Activated CD8-positive, alpha-beta memory T cell treated with anti-CD3 and anti-CD28 coated beads, Interleukin-2, amount 50 U/mL, for 48 hours (primary cell): ENCODE measurements around the gene CDH23.

ENCODE experiments used
- DNase-seq: peaks from one replicate; pipeline ENCODE4 v3.0.0-alpha.2; 2020

CDH23 gene

GRCh38 chr10:71517298-71518169 is 120.8 kb downstream of the CDH23 start:
- DNase-seq = no peak

- no peak for DNase-seq
Observed at GRCh38 chr10:71520042-71520441, 123.3 kb downstream of the CDH23 start.

DNA sequence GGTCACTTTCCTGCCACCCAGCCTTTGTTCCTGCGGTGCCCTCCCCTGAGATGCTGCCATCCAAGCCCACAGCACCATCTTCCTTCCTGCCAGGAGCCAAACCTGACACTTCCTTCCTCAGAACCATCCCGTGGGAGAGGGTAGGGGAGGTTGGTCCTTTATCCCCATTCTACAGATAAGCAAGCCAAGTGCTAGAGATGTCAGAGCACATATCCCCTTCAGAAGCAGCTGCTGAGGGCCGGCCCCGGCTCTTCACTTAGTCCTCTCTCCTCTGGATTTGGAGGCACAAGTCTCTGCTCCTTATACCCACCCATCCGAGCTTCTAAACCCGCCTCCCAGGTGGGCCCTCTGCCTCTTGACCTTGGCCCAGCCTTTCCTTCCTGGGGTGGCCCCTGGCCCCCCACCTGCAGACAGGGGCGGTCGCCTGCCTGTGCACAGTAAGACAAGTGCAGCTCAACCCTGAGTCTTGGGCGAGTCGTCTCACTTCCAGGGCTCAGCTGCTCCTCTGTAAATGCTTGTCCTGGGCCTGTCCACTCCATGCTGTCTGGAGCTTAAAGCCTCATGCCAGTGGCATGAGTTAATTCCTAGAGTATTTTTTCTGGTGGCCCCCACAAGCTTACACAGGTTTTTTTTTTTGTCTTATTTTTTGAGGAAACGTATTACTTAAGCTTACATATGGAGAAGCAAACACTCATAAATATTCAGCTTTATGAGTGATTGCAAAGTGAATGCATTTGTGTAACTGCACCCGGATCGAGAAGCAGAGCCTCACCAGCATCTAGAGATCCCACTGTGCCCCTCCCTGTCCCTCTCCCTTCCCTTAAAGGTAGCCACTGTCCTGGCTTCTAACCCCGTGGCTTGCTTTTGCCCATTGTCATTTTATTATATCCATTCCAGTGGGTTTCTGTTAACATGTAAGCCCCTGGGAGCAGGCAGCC is 125.1 kb downstream of the CDH23 start:
- no peak for DNase-seq

DNA sequence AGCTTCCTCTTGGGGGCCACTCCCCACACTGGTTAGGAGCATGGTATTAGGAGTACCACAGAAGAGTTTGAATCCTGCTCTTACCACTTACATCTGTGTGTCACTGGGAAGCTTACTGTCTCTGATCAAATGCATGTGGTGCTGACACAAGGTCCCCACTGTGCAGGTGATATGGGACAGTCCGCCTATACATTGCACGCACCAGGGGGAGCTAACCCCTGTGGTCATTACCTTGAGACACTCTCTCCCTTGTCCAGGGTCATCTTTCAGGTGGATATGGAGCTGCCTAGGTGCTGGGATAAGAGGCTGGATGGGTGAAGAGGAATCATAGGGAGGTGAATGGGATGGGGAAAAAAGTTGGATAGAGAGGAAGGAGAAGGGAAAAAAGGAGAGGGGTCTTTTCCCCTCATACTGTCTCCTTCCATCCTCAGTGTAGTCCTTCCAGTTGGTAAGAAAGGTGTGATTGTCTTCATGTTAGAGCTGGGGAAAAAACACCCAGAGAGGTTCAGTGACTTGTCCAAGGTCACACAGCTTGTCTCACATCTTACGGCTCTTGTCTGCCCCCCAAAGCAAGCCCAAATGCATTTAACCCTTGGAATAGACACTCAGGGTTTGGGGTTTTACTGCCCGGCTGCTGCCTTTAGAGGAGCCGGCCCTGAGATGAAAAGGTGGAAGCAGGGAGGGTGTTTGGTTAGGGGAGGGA is 125.9 kb downstream of the CDH23 start:
- DNase-seq = no peak

DNA sequence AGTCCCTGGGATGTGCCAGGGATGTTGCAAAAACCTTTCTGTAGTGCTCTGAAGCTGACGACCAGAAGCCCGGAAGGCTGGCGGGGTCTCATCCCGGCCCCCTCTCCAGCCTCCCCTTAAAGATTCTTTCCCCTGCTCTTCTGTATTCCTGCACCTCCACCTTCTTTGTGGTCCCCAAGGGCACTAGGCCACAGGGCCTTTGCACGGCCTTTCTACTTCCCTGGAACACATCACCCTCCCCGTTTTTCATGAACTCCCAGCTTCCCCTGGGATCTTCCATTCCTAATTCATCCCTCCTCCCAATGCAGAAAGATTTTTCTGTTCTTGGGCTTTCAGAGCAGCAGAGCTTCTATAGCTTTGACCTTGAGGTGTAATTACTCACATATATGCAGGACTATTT is 127.0 kb downstream of the CDH23 start:
- no peak for DNase-seq

- no peak for DNase-seq
Observed at GRCh38 chr10:71525092-71525491, 128.4 kb downstream of the CDH23 start.

- no peak for DNase-seq
Observed at GRCh38 chr10:71525721-71526120, 129.0 kb downstream of the CDH23 start.

- DNase-seq = no peak
Observed at GRCh38 chr10:71526653-71527052, 129.9 kb downstream of the CDH23 start.

GRCh38 chr10:71527135-71527534 is 130.4 kb downstream of the CDH23 start:
- no peak for DNase-seq

DNA sequence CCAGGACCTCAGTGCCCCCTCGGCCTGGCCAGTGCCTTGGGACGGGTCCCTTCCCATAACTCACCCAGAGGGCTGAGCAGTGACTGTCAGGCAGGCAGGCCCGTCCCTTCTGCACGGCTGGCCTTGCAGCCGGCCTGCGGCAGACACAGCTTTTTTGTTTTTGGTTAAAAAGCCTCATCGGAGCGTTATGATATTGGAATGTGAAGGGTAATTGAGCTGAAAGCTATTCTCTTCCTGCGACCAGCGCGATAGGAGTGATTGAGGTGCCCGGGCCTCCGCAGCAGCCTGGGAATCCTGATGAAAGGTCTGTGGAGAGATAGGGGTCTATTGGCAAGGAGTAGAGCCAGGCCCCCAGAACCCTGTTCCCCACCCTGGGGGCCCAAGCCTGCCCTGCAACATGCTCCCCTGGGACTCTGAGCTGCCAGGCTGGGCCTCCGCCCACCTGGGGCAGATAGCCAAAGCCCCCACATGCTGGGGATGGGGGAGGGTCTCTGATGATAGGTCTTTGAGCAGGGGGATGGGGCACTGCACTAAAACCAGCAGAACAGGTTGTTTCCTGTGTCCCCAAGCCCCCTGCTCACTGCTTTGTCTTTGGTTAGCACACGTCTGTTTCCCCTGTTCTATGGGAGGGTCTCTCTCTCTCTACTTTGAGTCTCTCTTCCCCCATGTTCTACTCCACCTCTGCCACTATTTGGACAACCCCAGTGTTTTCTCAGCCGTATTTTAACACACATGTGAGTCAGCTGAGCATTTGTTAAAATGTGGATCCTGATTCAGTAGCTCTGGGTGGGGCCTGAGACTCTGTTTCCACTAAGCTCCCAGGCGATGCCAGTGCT is 131.9 kb downstream of the CDH23 start:
- DNase-seq = no peak

- no peak for DNase-seq
Observed at GRCh38 chr10:71529207-71529827, 132.6 kb downstream of the CDH23 start.

DNA sequence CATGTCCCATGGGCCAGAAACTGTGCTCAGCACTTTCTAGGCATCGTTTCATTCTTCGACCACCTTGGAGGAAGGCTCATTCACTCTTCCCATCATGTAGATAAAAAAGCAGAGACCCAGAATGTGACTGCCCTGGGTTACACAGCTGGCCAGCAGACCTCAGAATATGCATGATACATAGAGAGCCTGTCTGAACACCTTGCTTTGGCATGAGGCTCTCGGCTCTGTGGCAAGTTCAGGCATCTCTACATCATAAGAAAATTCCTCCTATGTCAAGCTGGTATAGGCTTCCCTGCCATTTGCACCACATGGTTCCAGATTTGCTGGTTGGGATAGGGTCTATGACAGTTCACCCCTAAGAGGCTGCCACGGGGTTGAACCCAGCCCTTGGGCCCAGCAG is 134.1 kb downstream of the CDH23 start:
- DNase-seq = no peak

- DNase-seq = peak; percentile 66
Observed at GRCh38 chr10:71531485-71532446, 135.0 kb downstream of the CDH23 start.

- DNase-seq = no peak
Observed at GRCh38 chr10:71532878-71533277, 136.2 kb downstream of the CDH23 start.

DNA sequence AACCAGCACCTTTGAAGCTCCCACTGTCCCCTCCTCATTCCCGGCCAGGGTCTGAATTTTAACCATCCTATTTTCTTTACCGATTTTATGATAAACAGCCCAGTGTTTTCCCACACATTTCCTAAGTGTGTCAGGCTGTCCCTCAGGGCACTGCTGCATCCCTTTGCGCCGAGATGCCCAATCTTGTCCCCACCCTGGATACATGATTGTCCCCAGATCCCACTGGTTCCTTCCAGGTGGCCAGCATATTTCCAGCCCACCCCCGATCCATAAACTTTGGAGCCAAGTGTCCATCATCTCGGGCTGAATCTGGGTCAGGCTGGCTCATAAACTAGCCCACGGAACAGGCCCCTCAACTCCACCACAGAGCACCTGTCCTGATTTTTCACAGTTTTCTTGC is 137.2 kb downstream of the CDH23 start:
- no peak for DNase-seq

- no peak for DNase-seq
Observed at GRCh38 chr10:71534568-71535194, 138.0 kb downstream of the CDH23 start.

DNA sequence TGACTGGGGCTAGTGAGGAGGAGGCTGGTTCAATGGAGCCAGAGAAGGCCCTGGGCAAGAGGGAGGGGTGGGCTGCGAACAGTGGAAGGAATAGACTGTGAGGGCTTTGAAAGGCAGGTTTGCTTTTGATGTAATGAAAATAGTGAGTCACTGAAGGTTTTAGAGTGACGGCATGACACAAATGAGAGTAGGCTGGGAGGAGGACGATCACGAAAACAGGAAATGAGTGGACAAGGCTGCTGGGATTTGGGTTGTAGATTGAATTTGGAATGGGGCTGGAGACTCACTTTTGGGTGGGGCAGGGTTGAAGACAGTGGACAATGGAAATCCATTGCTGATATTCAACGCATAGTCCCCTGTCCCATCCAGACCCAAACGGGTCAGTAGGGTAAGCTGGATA is 139.6 kb downstream of the CDH23 start:
- DNase-seq = no peak

GRCh38 chr10:71537125-71537524 is 140.4 kb downstream of the CDH23 start:
- no peak for DNase-seq

GRCh38 chr10:71537681-71538080 is 141.0 kb downstream of the CDH23 start:
- DNase-seq = no peak
